ENCODE measurements around the gene GPR61.

GPR61 gene

GRCh38 chr1:109527098-109527811 is 12.4 kb upstream of the GPR61 start:
- H3K27ac ChIP-seq (ENCODE audit: low read depth, low read length) = no peak overlapping the region
- no peak overlapping the region for H3K4me3 ChIP-seq (ENCODE audit: low read depth in 1 of 5, low read length in 5 of 5)
- no peaks in the 10 kb centered on the region for H3K36me3 ChIP-seq (ENCODE audit: control insufficient read depth in 5 of 5, insufficient read depth in 5 of 5, low read length in 5 of 5)
- H3K9me3 ChIP-seq (ENCODE audit: control insufficient read depth in 5 of 5, low read length in 5 of 5) = no peaks in the 10 kb centered on the region
- H3K27me3 ChIP-seq (ENCODE audit: control insufficient read depth in 5 of 5, insufficient read depth in 4 of 5, low read length in 5 of 5) = no peaks in the 10 kb centered on the region
- H3K4me1 ChIP-seq (ENCODE audit: control insufficient read depth in 5 of 5, insufficient read depth in 5 of 5, low read length in 5 of 5) = peaks cover 1 to 18% (median 13%) of the 10 kb centered on the region in 5 donors
- no peak overlapping the region for H3K9ac ChIP-seq (ENCODE audit: low read length in 5 of 5)

GRCh38 chr1:109527846-109528695 is 11.6 kb upstream of the GPR61 start:
- Histone ChIP-seq H3K4me1 (ENCODE audit: control insufficient read depth in 5 of 5, insufficient read depth in 5 of 5, low read length in 5 of 5) (peaks cover 1 to 24% (median 19%) of the 10 kb centered on the region in 5 donors), H3K9ac (ENCODE audit: low read length in 5 of 5) (no peak overlapping the region), H3K9me3 (ENCODE audit: control insufficient read depth in 5 of 5, low read length in 5 of 5) (no peaks in the 10 kb centered on the region), H3K36me3 (ENCODE audit: control insufficient read depth in 5 of 5, insufficient read depth in 5 of 5, low read length in 5 of 5) (no peaks in the 10 kb centered on the region), H3K27ac (ENCODE audit: low read depth, low read length) (no peak overlapping the region), H3K4me3 (ENCODE audit: low read depth in 1 of 5, low read length in 5 of 5) (no peak overlapping the region), H3K27me3 (ENCODE audit: control insufficient read depth in 5 of 5, insufficient read depth in 4 of 5, low read length in 5 of 5) (no peaks in the 10 kb centered on the region)

- Histone ChIP-seq H3K9ac (ENCODE audit: low read length in 5 of 5) (no peak overlapping the region), H3K36me3 (ENCODE audit: control insufficient read depth in 5 of 5, insufficient read depth in 5 of 5, low read length in 5 of 5) (no peaks in the 10 kb centered on the region), H3K4me3 (ENCODE audit: low read depth in 1 of 5, low read length in 5 of 5) (no peak overlapping the region), H3K27me3 (ENCODE audit: control insufficient read depth in 5 of 5, insufficient read depth in 4 of 5, low read length in 5 of 5) (no peaks in the 10 kb centered on the region), H3K4me1 (ENCODE audit: control insufficient read depth in 5 of 5, insufficient read depth in 5 of 5, low read length in 5 of 5) (peaks cover 1 to 24% (median 19%) of the 10 kb centered on the region in 5 donors), H3K27ac (ENCODE audit: low read depth, low read length) (no peak overlapping the region), H3K9me3 (ENCODE audit: control insufficient read depth in 5 of 5, low read length in 5 of 5) (no peaks in the 10 kb centered on the region)
Observed at GRCh38 chr1:109528712-109529111, 11.0 kb upstream of the GPR61 start.

- Histone ChIP-seq H3K27ac (ENCODE audit: low read depth, low read length) (no peak overlapping the region), H3K27me3 (ENCODE audit: control insufficient read depth in 5 of 5, insufficient read depth in 4 of 5, low read length in 5 of 5) (no peaks in the 10 kb centered on the region), H3K4me3 (ENCODE audit: low read depth in 1 of 5, low read length in 5 of 5) (no peak overlapping the region), H3K9ac (ENCODE audit: low read length in 5 of 5) (peak overlapping the region in 1 of 5 donors; percentile 2), H3K9me3 (ENCODE audit: control insufficient read depth in 5 of 5, low read length in 5 of 5) (no peaks in the 10 kb centered on the region), H3K4me1 (ENCODE audit: control insufficient read depth in 5 of 5, insufficient read depth in 5 of 5, low read length in 5 of 5) (peaks cover 1 to 24% (median 19%) of the 10 kb centered on the region in 5 donors), H3K36me3 (ENCODE audit: control insufficient read depth in 5 of 5, insufficient read depth in 5 of 5, low read length in 5 of 5) (no peaks in the 10 kb centered on the region)
Observed at GRCh38 chr1:109529881-109530456, 9.7 kb upstream of the GPR61 start.

GRCh38 chr1:109530457-109531087 is 9.1 kb upstream of the GPR61 start:
- H3K27me3 ChIP-seq (ENCODE audit: control insufficient read depth in 5 of 5, insufficient read depth in 4 of 5, low read length in 5 of 5) = no peaks in the 10 kb centered on the region
- no peak overlapping the region for H3K27ac ChIP-seq (ENCODE audit: low read depth, low read length)
- H3K9me3 ChIP-seq (ENCODE audit: control insufficient read depth in 5 of 5, low read length in 5 of 5) = no peaks in the 10 kb centered on the region
- no peak overlapping the region for H3K4me3 ChIP-seq (ENCODE audit: low read depth in 1 of 5, low read length in 5 of 5)
- H3K9ac ChIP-seq (ENCODE audit: low read length in 5 of 5) = no peak overlapping the region
- H3K36me3 ChIP-seq (ENCODE audit: control insufficient read depth in 5 of 5, insufficient read depth in 5 of 5, low read length in 5 of 5) = no peaks in the 10 kb centered on the region
- peaks cover 1 to 24% (median 19%) of the 10 kb centered on the region in 5 donors for H3K4me1 ChIP-seq (ENCODE audit: control insufficient read depth in 5 of 5, insufficient read depth in 5 of 5, low read length in 5 of 5)

- Histone ChIP-seq H3K9ac (ENCODE audit: low read length in 5 of 5) (no peak overlapping the region), H3K27me3 (ENCODE audit: control insufficient read depth in 5 of 5, insufficient read depth in 4 of 5, low read length in 5 of 5) (no peaks in the 10 kb centered on the region), H3K4me3 (ENCODE audit: low read depth in 1 of 5, low read length in 5 of 5) (no peak overlapping the region), H3K4me1 (ENCODE audit: control insufficient read depth in 5 of 5, insufficient read depth in 5 of 5, low read length in 5 of 5) (peaks cover 1 to 24% (median 19%) of the 10 kb centered on the region in 5 donors), H3K36me3 (ENCODE audit: control insufficient read depth in 5 of 5, insufficient read depth in 5 of 5, low read length in 5 of 5) (no peaks in the 10 kb centered on the region), H3K27ac (ENCODE audit: low read depth, low read length) (no peak overlapping the region), H3K9me3 (ENCODE audit: control insufficient read depth in 5 of 5, low read length in 5 of 5) (no peaks in the 10 kb centered on the region)
Observed at GRCh38 chr1:109531380-109531779, 8.3 kb upstream of the GPR61 start.

- H3K4me1 ChIP-seq (ENCODE audit: control insufficient read depth in 5 of 5, insufficient read depth in 5 of 5, low read length in 5 of 5) = peaks cover 1 to 24% (median 19%) of the 10 kb centered on the region in 5 donors
- no peaks in the 10 kb centered on the region for H3K36me3 ChIP-seq (ENCODE audit: control insufficient read depth in 5 of 5, insufficient read depth in 5 of 5, low read length in 5 of 5)
- H3K9me3 ChIP-seq (ENCODE audit: control insufficient read depth in 5 of 5, low read length in 5 of 5) = no peaks in the 10 kb centered on the region
- H3K4me3 ChIP-seq (ENCODE audit: low read depth in 1 of 5, low read length in 5 of 5) = peak overlapping the region in 3 of 5 donors; percentile 15 to 46 (median 34)
- H3K9ac ChIP-seq (ENCODE audit: low read length in 5 of 5) = no peak overlapping the region
- H3K27ac ChIP-seq (ENCODE audit: low read depth, low read length) = no peak overlapping the region
- no peaks in the 10 kb centered on the region for H3K27me3 ChIP-seq (ENCODE audit: control insufficient read depth in 5 of 5, insufficient read depth in 4 of 5, low read length in 5 of 5)
Observed at GRCh38 chr1:109531826-109532364, 7.8 kb upstream of the GPR61 start.

GRCh38 chr1:109532365-109533136 is 7.1 kb upstream of the GPR61 start:
- H3K36me3 ChIP-seq (ENCODE audit: control insufficient read depth in 5 of 5, insufficient read depth in 5 of 5, low read length in 5 of 5) = no peaks in the 10 kb centered on the region
- no peak overlapping the region for H3K9ac ChIP-seq (ENCODE audit: low read length in 5 of 5)
- peak overlapping the region; percentile 15 to 46 (median 34) for H3K4me3 ChIP-seq (ENCODE audit: low read depth in 1 of 5, low read length in 5 of 5)
- no peaks in the 10 kb centered on the region for H3K27me3 ChIP-seq (ENCODE audit: control insufficient read depth in 5 of 5, insufficient read depth in 4 of 5, low read length in 5 of 5)
- peaks cover 1 to 24% (median 19%) of the 10 kb centered on the region in 5 donors for H3K4me1 ChIP-seq (ENCODE audit: control insufficient read depth in 5 of 5, insufficient read depth in 5 of 5, low read length in 5 of 5)
- no peaks in the 10 kb centered on the region for H3K9me3 ChIP-seq (ENCODE audit: control insufficient read depth in 5 of 5, low read length in 5 of 5)
- H3K27ac ChIP-seq (ENCODE audit: low read depth, low read length) = no peak overlapping the region

- Histone ChIP-seq H3K9me3 (ENCODE audit: control insufficient read depth in 5 of 5, low read length in 5 of 5) (no peaks in the 10 kb centered on the region), H3K36me3 (ENCODE audit: control insufficient read depth in 5 of 5, insufficient read depth in 5 of 5, low read length in 5 of 5) (no peaks in the 10 kb centered on the region), H3K27ac (ENCODE audit: low read depth, low read length) (no peak overlapping the region), H3K9ac (ENCODE audit: low read length in 5 of 5) (no peak overlapping the region), H3K4me1 (ENCODE audit: control insufficient read depth in 5 of 5, insufficient read depth in 5 of 5, low read length in 5 of 5) (peaks cover 1 to 12% (median 11%) of the 10 kb centered on the region in 5 donors), H3K4me3 (ENCODE audit: low read depth in 1 of 5, low read length in 5 of 5) (no peak overlapping the region), H3K27me3 (ENCODE audit: control insufficient read depth in 5 of 5, insufficient read depth in 4 of 5, low read length in 5 of 5) (no peaks in the 10 kb centered on the region)
Observed at GRCh38 chr1:109534307-109534858, 5.3 kb upstream of the GPR61 start.

Measured in subcutaneous abdominal adipose tissue (tissue), 5 donors.